ENCODE data around the gene PBX3.

The PBX3 gene

GRCh38 chr9:125984461-125984860 lies 237.3 kb downstream of the PBX3 start:
- TF ChIP-seq CTCF (IDR thresholded peaks at IDR 0.05; ENCODE audit: low read depth, low read length), result no peak
- no peak for DNase-seq (ENCODE audit: extremely low read depth, low read depth)

GRCh38 chr9:125985142-125985997 lies 238.2 kb downstream of the PBX3 start:
- TF ChIP-seq CTCF (IDR thresholded peaks at IDR 0.05; ENCODE audit: low read depth, low read length), result no peak
- DNase-seq (ENCODE audit: extremely low read depth, low read depth), result no peak

- TF ChIP-seq CTCF (IDR thresholded peaks at IDR 0.05; ENCODE audit: low read depth, low read length), result no peak
These were observed 239.0 kb downstream of the PBX3 start for GRCh38 chr9:125985998-125986655.

GRCh38 chr9:125986966-125987365 lies 239.8 kb downstream of the PBX3 start:
- TF ChIP-seq CTCF (IDR thresholded peaks at IDR 0.05; ENCODE audit: low read depth, low read length), result no peak
- no peak for DNase-seq (ENCODE audit: extremely low read depth, low read depth)

More at GRCh38 chr9:125985998-125986655, 239.0 kb downstream of the PBX3 start:
- no peak for DNase-seq (ENCODE audit: extremely low read depth, low read depth)

- no peak for TF ChIP-seq CTCF (IDR thresholded peaks at IDR 0.05; ENCODE audit: low read depth, low read length)
- DNase-seq (ENCODE audit: extremely low read depth, low read depth), result no peak
These were observed 240.2 kb downstream of the PBX3 start for GRCh38 chr9:125987420-125987819.

GRCh38 chr9:125988479-125989050 lies 241.4 kb downstream of the PBX3 start:
- no peak for TF ChIP-seq CTCF (IDR thresholded peaks at IDR 0.05; ENCODE audit: low read depth, low read length)
- DNase-seq (ENCODE audit: extremely low read depth, low read depth), result no peak

- no peak for DNase-seq (ENCODE audit: extremely low read depth, low read depth)
- TF ChIP-seq CTCF (IDR thresholded peaks at IDR 0.05; ENCODE audit: low read depth, low read length), result no peak
These were observed 241.9 kb downstream of the PBX3 start for GRCh38 chr9:125989090-125989501.
